Lower leg skin (tissue), 3 donors: ENCODE data around the gene SKIL.

ENCODE experiments used
- CTCF ChIP-seq, 3 donors: fragments of 450-650 bp; IDR thresholded peaks; one replicate each; pipeline ENCODE4 v1.5.1; 2016; ENCODE audit warnings: antibody characterized with exemption in 3 of 3, mild to moderate bottlenecking in 3 of 3, moderate library complexity in 2 of 3
- POLR2A ChIP-seq, 2 donors: fragments of 450-650 bp; IDR thresholded peaks; one replicate each; pipeline ENCODE4 v1.6.1; 2016 to 2017; ENCODE audit warnings: antibody characterized with exemption in 2 of 2, mild to moderate bottlenecking in 1 of 2, moderate library complexity in 1 of 2

- TF ChIP-seq CTCF (IDR thresholded peaks at IDR 0.05) (no peak), POLR2A (IDR thresholded peaks at IDR 0.05) (no peak)
These were observed 30.3 kb upstream of the SKIL start for GRCh38 chr3:170327040-170327808.
